Heart right ventricle (tissue), 16 donors: ENCODE data around the gene RB1. TPM values are rescaled to one million over a fixed set of nuclear protein-coding genes. Genes with fewer than 3 reads are reported as not detected.
"Not testable (repeated sequence)": the region's sequence is repeated elsewhere in the genome, so short reads cannot be mapped to it uniquely, and the experiment has no call there.

ENCODE experiments used
- ATAC-seq, 8 donors: fragments of 200-7000 bp; cut with Tn5 transposase; one replicate each; pipeline ENCODE4 v1.9.1; 2020; ENCODE audit warnings: mild to moderate bottlenecking in 8 of 8, moderate library complexity in 8 of 8, moderate number of reproducible peaks in 1 of 8
- DNase-seq, 2 donors: peaks; one replicate each; pipeline ENCODE4 v3.0.0-alpha.2; 2020
- H3K27ac ChIP-seq, 10 donors: fragments of 200-600 bp; sonication (generic) in 2 of 10; one replicate each; pipeline versions ENCODE4 v1.5.0 to v1.8.0; 2020 to 2022; ENCODE audit warnings: mild to moderate bottlenecking in 3 of 10
- H3K27me3 ChIP-seq, 7 donors: fragments of 200-600 bp; one replicate each; pipeline ENCODE4 v1.8.0; 2021 to 2022; ENCODE audit warnings: mild to moderate bottlenecking in 2 of 7
- H3K36me3 ChIP-seq, 9 donors: fragments of 200-600 bp; sonication (generic) in 1 of 9; one replicate each; pipeline versions ENCODE4 v1.5.0 to v1.8.0; 2020 to 2022; ENCODE audit warnings: mild to moderate bottlenecking in 2 of 9
- H3K4me1 ChIP-seq, 9 donors: fragments of 200-600 bp; sonication (generic) in 1 of 9; one replicate each; pipeline versions ENCODE4 v1.5.0 to v1.8.0; 2020 to 2022; ENCODE audit warnings: mild to moderate bottlenecking in 4 of 9
- H3K4me3 ChIP-seq, 10 donors: fragments of 200-600 bp; sonication (generic) in 2 of 10; one replicate each; pipeline versions ENCODE4 v1.5.0 to v1.8.0; 2020 to 2022; ENCODE audit warnings: mild to moderate bottlenecking in 7 of 10, moderate library complexity in 2 of 10
- H3K9me3 ChIP-seq, 11 donors: fragments of 200-600 bp in 10 of 11; sonication (generic) in 2 of 11; one replicate each; pipeline versions ENCODE4 v1.5.0 to v1.8.0; 2013 to 2022; ENCODE audit warnings: mild to moderate bottlenecking in 2 of 11, control low read depth in 1 of 11, moderate library complexity in 1 of 11
- WGBS, 2 donors: extraction: QIAGEN DNeasy Blood & Tissue Kit; methylation state at CpG; one replicate each; pipeline ENCODE4 v1.1.7; 2013; ENCODE audit warnings: inconsistent platforms in 1 of 2; 5-methylcytosine and 5-hydroxymethylcytosine counted together
- intact Hi-C, 10 donors: fragments of 100-400 bp; cut with DNase I; formaldehyde crosslinking; loops; one replicate each; pipeline versions ENCODE4 v1.11.1 to v1.14.2; 2022
- polyA plus RNA-seq, 2 donors: library from polyadenylated mRNA; stranded (reverse); fragments of 200-250 nt; gene quantifications; one replicate each; pipeline ENCODE4 v1.2.3, GENCODE V29; 2013
- total RNA-seq, 10 donors: library from RNA; stranded (reverse); fragmentation: NEBNext Ultra II Directional in 3 of 10; extraction: Animal tissue kit (Norgen Biotek cat#: 25700) in 3 of 10; gene quantifications; one replicate each; pipeline versions ENCODE4 v1.2.1 to v1.2.4, GENCODE V29; 2021 to 2023
- TF ChIP-seq, protein P1 (sequence below), 9 donors: fragments of 200-600 bp; sonication (generic) in 2 of 9; IDR thresholded peaks; one replicate each; pipeline versions ENCODE4 v1.5.0 to v1.8.0; 2021 to 2022; ENCODE audit warnings: antibody characterized with exemption in 9 of 9, mild to moderate bottlenecking in 5 of 9, moderate library complexity in 1 of 9
- donor health status: Arrhythmogenic right ventricular cardiomyopathy.
- donor health status: ischemic (EF 13 %, LVEDD 7.1; RV severe dilation, severe dysfunction).
- donor health status: healthy with polysubstance abuse.
- donor health status: DM: no; HTN: yes; CAD: no.
- donor health status: DM: no; HTN: no; CAD: no.
- donor health status: ischemic (EF 25% LVEDD 6.9; RV normal size, moderate dysfunction).
- donor health status: ischemic (EF 25% LVEDD 5.7; RV mildly dilated, moderate dysfunction).
- donor health status: healthy.
- donor health status: DM: yes; HTN: yes; CAD: no.
- donor health status: Ischemic cardiomyopathy.
- donor health status: ischemic (EF 35%, LVEDD 5.7; RV mildly dilated, moderate dysfunction).
- donor health status: nonischemic (EF 11% LVEDD 7.7; RV severe dilation, severe dysfunction).
- donor health status: DM: yes; HTN: yes; CAD: no.
- donor health status: PGD.
- donor health status: ischemic (EF 29% LVEDD 5.4; RV normal size, mild dysfunction).
- donor health status: nonischemic (EF 23%, LVEDD 6.1; RV moderate dilation, normal function).

Gene RB1
- total and polyA plus RNA-seq, 12 donors, result 12.1 to 42.0 (median 25.9) TPM

- peaks cover 0 to 79% (median 14%) of the 10 kb centered on the region in 9 donors for H3K36me3 ChIP-seq
- H3K27ac ChIP-seq, result no peak overlapping the region
- H3K9me3 ChIP-seq, result peaks cover 0 to 13% (median 5%) of the 10 kb centered on the region in 11 donors
- TF ChIP-seq, protein P1, sequence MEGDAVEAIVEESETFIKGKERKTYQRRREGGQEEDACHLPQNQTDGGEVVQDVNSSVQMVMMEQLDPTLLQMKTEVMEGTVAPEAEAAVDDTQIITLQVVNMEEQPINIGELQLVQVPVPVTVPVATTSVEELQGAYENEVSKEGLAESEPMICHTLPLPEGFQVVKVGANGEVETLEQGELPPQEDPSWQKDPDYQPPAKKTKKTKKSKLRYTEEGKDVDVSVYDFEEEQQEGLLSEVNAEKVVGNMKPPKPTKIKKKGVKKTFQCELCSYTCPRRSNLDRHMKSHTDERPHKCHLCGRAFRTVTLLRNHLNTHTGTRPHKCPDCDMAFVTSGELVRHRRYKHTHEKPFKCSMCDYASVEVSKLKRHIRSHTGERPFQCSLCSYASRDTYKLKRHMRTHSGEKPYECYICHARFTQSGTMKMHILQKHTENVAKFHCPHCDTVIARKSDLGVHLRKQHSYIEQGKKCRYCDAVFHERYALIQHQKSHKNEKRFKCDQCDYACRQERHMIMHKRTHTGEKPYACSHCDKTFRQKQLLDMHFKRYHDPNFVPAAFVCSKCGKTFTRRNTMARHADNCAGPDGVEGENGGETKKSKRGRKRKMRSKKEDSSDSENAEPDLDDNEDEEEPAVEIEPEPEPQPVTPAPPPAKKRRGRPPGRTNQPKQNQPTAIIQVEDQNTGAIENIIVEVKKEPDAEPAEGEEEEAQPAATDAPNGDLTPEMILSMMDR (IDR thresholded peaks at IDR 0.05), result no peak
- intact Hi-C loops, result no loop called here
- 87 to 92% methylated on average over 2 of the region's 2 CpGs for WGBS, 2 donors
- no peak overlapping the region for H3K4me3 ChIP-seq
- DNase-seq, result no peak
- H3K4me1 ChIP-seq, result peaks cover 0 to 3% (median 0%) of the 10 kb centered on the region in 9 donors
- H3K27me3 ChIP-seq, result no peaks in the 10 kb centered on the region
- ATAC-seq, result no peak
Observed at GRCh38 chr13:48344264-48344663, 40.7 kb downstream of the RB1 start.

DNA sequence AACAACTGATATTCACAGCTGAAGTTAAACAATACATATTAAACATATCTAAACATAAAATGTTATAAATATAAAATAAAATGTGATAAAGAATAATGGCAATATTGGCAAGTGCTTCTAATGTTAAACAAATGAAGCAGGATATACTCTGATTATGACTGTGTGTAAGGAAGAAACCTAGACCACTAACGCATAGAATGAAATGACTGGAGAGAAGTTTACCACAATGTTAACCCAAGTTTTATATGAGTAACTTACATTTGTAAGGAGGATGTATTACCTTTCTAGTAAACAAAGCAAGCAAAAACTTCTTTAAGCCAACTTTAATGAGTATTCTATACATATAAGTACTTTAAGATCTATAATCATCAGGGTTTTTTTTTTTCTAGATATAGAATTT, 43.0 kb downstream of the RB1 start:
- Histone ChIP-seq H3K4me1 (peaks cover 0 to 3% (median 0%) of the 10 kb centered on the region in 9 donors), H3K27me3 (no peaks in the 10 kb centered on the region), H3K4me3 (no peak overlapping the region), H3K9me3 (peaks cover 0 to 20% (median 0%) of the 10 kb centered on the region in 11 donors), H3K27ac (no peak overlapping the region), H3K36me3 (peaks cover 0 to 85% (median 24%) of the 10 kb centered on the region in 9 donors)
- DNase-seq, result no peak
- intact Hi-C loops, result no loop called here
- TF ChIP-seq, protein P1 (IDR thresholded peaks at IDR 0.05), result no peak
- ATAC-seq, result no peak
- 92 to 98% methylated on average over 1 of the region's 1 CpG for WGBS, 2 donors

DNA sequence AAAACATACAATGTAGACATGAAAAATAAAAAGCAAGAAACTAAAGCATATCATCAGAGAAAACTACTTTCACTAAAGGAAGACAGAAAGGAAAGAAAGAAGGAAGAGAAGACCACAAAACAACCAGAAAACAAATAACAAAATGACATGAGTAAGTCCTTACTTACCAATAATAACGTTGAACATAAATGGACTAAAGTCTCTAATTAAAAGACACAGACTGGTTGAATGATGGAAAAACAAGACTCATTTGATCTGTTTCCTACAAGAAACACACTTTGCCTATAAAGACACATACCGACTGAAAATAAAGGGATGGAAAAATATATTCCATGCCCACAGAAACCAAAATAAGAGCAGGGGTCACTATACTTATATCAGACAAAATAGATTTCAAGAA, 46.0 kb downstream of the RB1 start:
- Histone ChIP-seq H3K9me3 (peaks cover 0 to 44% (median 0%) of the 10 kb centered on the region in 11 donors), H3K36me3 (peaks cover 0 to 97% (median 29%) of the 10 kb centered on the region in 9 donors), H3K27me3 (no peaks in the 10 kb centered on the region), H3K27ac (no peak overlapping the region), H3K4me1 (no peaks in the 10 kb centered on the region), H3K4me3 (no peak overlapping the region)
- DNase-seq (no peak), ATAC-seq (no peak)
- TF ChIP-seq, protein P1 (IDR thresholded peaks at IDR 0.05), result no peak
- WGBS, 2 donors, result 97% methylated on average over 2 of the region's 2 CpGs
- intact Hi-C loops, result no loop called here

DNA sequence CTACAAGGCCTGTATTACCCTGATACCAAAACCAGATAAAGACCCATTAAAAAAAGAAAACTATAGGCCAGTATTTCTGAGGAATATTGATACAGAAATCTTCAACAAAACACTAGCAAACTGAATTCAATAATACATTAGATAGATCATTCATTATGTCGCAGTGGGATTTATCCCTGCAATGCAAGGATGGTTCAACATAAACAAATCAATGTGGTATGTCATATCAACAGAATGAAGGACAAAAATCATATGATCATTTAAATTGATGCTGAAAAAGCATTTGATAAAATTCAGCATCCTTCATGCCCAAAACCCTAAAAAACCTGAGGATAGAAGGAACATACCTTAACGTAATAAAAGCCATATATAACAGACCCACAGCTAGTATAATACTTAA, 50.0 kb downstream of the RB1 start:
- DNase-seq (no peak), ATAC-seq (no peak)
- Histone ChIP-seq H3K4me1 (peaks cover 0 to 17% (median 0%) of the 10 kb centered on the region in 9 donors), H3K27me3 (no peaks in the 10 kb centered on the region), H3K9me3 (peaks cover 0 to 56% (median 0%) of the 10 kb centered on the region in 11 donors), H3K27ac (no peak overlapping the region), H3K4me3 (no peak overlapping the region), H3K36me3 (peaks cover 0 to 67% (median 33%) of the 10 kb centered on the region in 9 donors)
- intact Hi-C loops, result no loop called here
- 98 to 99% methylated on average over 2 of the region's 2 CpGs for WGBS, 2 donors
- TF ChIP-seq, protein P1 (IDR thresholded peaks at IDR 0.05), result no peak

GRCh38 chr13:48355524-48355923, 52.0 kb downstream of the RB1 start:
- not testable (repeated sequence) for H3K27me3 ChIP-seq, H3K4me3 ChIP-seq, H3K27ac ChIP-seq, ATAC-seq, DNase-seq
- intact Hi-C loops, result loop anchor here in 1 of 10 donors (2.0 kb wide), 1 partner anchor 15 kb away; no protein-coding TSS in a partner anchor
- Histone ChIP-seq H3K9me3 (peaks cover 0 to 49% (median 0%) of the 10 kb centered on the region in 11 donors), H3K4me1 (peaks cover 0 to 17% (median 0%) of the 10 kb centered on the region in 9 donors), H3K36me3 (peaks cover 0 to 55% (median 14%) of the 10 kb centered on the region in 9 donors)
- 98 to 100% methylated on average over 2 of the region's 2 CpGs for WGBS, 2 donors
